SK-N-SH treated with all-trans-retinoic acid at 6 μM for 48 hours (cell line): ENCODE measurements around the gene CYP4F2.

Source experiments
- ATAC-seq: fragments of 200-7000 bp; cut with Tn5 transposase; 3 replicates; pipeline ENCODE4 v1.9.1; 2020; ENCODE audit warnings: mild to moderate bottlenecking, moderate library complexity
- BACH2 ChIP-seq: fragments of 250-450 bp; sonication (Bioruptor Pico); IDR thresholded peaks from 2 replicates; pipeline ENCODE4 v1.9.0; 2021; ENCODE audit warnings: mild to moderate bottlenecking, borderline replicate concordance
- CSDC2 ChIP-seq: fragments of 250-450 bp; sonication (Bioruptor Pico); IDR thresholded peaks from 2 replicates; pipeline ENCODE4 v1.5.0; 2020; ENCODE audit warnings: mild to moderate bottlenecking, moderate library complexity
- ESRRG ChIP-seq: fragments of 250-450 bp; sonication (Bioruptor Pico); IDR thresholded peaks from 2 replicates; pipeline ENCODE4 v1.6.1; 2021; ENCODE audit warnings: mild to moderate bottlenecking
- GLIS3 ChIP-seq: fragments of 250-450 bp; sonication (Bioruptor Pico); IDR thresholded peaks from 2 replicates; pipeline ENCODE4 v1.5.0; 2020; ENCODE audit warnings: mild to moderate bottlenecking, moderate library complexity
- ISL1 ChIP-seq: fragments of 250-450 bp; sonication (Bioruptor Pico); IDR thresholded peaks from 2 replicates; pipeline ENCODE4 v2.1.2; 2022; ENCODE audit warnings: mild to moderate bottlenecking, moderate library complexity
- OSR1 ChIP-seq: fragments of 250-450 bp; sonication (Bioruptor Pico); IDR thresholded peaks from 2 replicates; pipeline ENCODE4 v1.8.0; 2022; ENCODE audit warnings: moderate library complexity, mild to moderate bottlenecking, inconsistent platforms
- PATZ1 ChIP-seq: fragments of 250-450 bp; sonication (Bioruptor Pico); IDR thresholded peaks from 2 replicates; pipeline ENCODE4 v1.8.0; 2020; ENCODE audit warnings: mild to moderate bottlenecking, moderate library complexity, borderline replicate concordance
- POU6F1 ChIP-seq: fragments of 250-450 bp; sonication (Bioruptor Pico); IDR thresholded peaks from 2 replicates; pipeline ENCODE4 v1.8.0; 2021; ENCODE audit warnings: low read depth, mild to moderate bottlenecking, moderate library complexity, borderline replicate concordance
- PPARA ChIP-seq: fragments of 250-450 bp; sonication (Bioruptor Pico); IDR thresholded peaks from 2 replicates; pipeline ENCODE4 v1.5.0; 2020; ENCODE audit warnings: mild to moderate bottlenecking, borderline replicate concordance
- RARB ChIP-seq: fragments of 250-450 bp; sonication (Bioruptor Pico); IDR thresholded peaks from 2 replicates; pipeline ENCODE4 v1.8.0; 2021; ENCODE audit warnings: mild to moderate bottlenecking, moderate library complexity
- SNAI2 ChIP-seq: fragments of 250-450 bp; sonication (Bioruptor Pico); IDR thresholded peaks from 2 replicates; pipeline ENCODE4 v1.5.0; 2020; ENCODE audit warnings: mild to moderate bottlenecking, moderate library complexity
- TCF4 ChIP-seq: fragments of 250-450 bp; sonication (Bioruptor Pico); IDR thresholded peaks from 2 replicates; pipeline ENCODE4 v1.8.0; 2021; ENCODE audit warnings: mild to moderate bottlenecking, moderate library complexity, borderline replicate concordance
- TOX ChIP-seq: fragments of 250-450 bp; sonication (Bioruptor Pico); IDR thresholded peaks from 2 replicates; pipeline ENCODE4 v1.8.0; 2021; ENCODE audit warnings: mild to moderate bottlenecking, moderate library complexity, borderline replicate concordance
- TSHZ2 ChIP-seq: fragments of 250-450 bp; sonication (Bioruptor Pico); IDR thresholded peaks from 2 replicates; pipeline ENCODE4 v1.5.0; 2020; ENCODE audit warnings: mild to moderate bottlenecking, moderate library complexity
- ZC3H10 ChIP-seq: fragments of 250-450 bp; sonication (Bioruptor Pico); IDR thresholded peaks from 2 replicates; pipeline ENCODE4 v1.5.1; 2021; ENCODE audit warnings: mild to moderate bottlenecking, moderate library complexity
- ZFP3 ChIP-seq: fragments of 250-450 bp; sonication (Bioruptor Pico); IDR thresholded peaks from 2 replicates; pipeline ENCODE4 v1.5.0; 2020; ENCODE audit warnings: mild to moderate bottlenecking, moderate library complexity
- ZFP30 ChIP-seq: fragments of 450-650 bp; formaldehyde crosslinking; IDR thresholded peaks from 2 replicates; pipeline ENCODE4 v1.5.0; 2022; ENCODE audit warnings: mild to moderate bottlenecking, moderate library complexity
- ZNF565 ChIP-seq: fragments of 450-650 bp; formaldehyde crosslinking; conservative IDR thresholded peaks from 2 replicates; pipeline ENCODE4 v1.5.0; 2020; ENCODE audit warnings: low read depth, mild to moderate bottlenecking, moderate library complexity
- ZNF8 ChIP-seq: fragments of 450-650 bp; formaldehyde crosslinking; IDR thresholded peaks from 2 replicates; pipeline ENCODE4 v1.5.0; 2020; ENCODE audit warnings: mild to moderate bottlenecking, moderate library complexity
- TF ChIP-seq, protein P1 (sequence below): fragments of 250-450 bp; sonication (Bioruptor Pico); IDR thresholded peaks from 2 replicates; pipeline ENCODE4 v1.5.1; 2020; ENCODE audit warnings: low read depth, mild to moderate bottlenecking, moderate library complexity
- TF ChIP-seq, protein P2 (sequence below): fragments of 250-450 bp; sonication (Bioruptor Pico); IDR thresholded peaks from 2 replicates; pipeline ENCODE4 v1.5.1; 2021; ENCODE audit warnings: mild to moderate bottlenecking, moderate library complexity

CYP4F2 gene

GRCh38 chr19:15928321-15928720 lies 30.4 kb upstream of the CYP4F2 start:
- TF ChIP-seq CSDC2 (CRISPR knock-in tag) (no peak), ZFP3 (CRISPR knock-in tag) (no peak), OSR1 (no peak), TSHZ2 (no peak), ZNF565 (CRISPR knock-in tag) (no peak), PATZ1 (CRISPR knock-in tag) (no peak), GLIS3 (CRISPR knock-in tag) (no peak)
- ATAC-seq, result no peak

DNA sequence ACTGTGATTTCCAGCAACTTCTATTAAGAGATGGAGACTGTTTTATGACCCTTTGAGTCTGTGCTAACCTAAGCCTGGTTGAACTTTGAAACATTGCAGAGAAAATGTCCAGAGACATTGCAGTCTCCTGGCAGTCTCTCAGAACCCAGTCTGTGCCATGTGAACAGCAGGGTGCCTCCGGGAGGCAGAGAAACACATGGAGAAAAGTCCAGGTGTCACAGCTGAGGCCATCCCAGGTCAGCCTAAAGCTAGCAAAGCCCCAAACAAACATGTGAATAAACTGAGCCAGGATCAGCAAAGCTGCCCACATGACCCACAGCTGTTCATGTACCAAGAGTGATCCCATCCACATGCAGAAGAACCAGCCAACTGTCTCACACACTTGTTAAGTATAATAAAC lies 28.6 kb upstream of the CYP4F2 start:
- TF ChIP-seq ISL1 (CRISPR knock-in tag), result no peak
- no peak for TF ChIP-seq PPARA (CRISPR knock-in tag)
- TF ChIP-seq SNAI2 (CRISPR knock-in tag), result no peak
- no peak for TF ChIP-seq PATZ1 (CRISPR knock-in tag)
- no peak for TF ChIP-seq RARB
- TF ChIP-seq BACH2 (CRISPR knock-in tag), result no peak
- TF ChIP-seq ZNF8 (CRISPR knock-in tag), result no peak
- no peak for TF ChIP-seq TCF4
- TF ChIP-seq CSDC2 (CRISPR knock-in tag), result no peak
- TF ChIP-seq ZC3H10 (CRISPR knock-in tag), result no peak
- no peak for TF ChIP-seq ZFP30 (CRISPR knock-in tag)
- ATAC-seq, result no peak

- ATAC-seq, result no peak
- TF ChIP-seq TOX (CRISPR knock-in tag) (no peak), ESRRG (CRISPR knock-in tag) (no peak), TCF4 (no peak), SNAI2 (CRISPR knock-in tag) (no peak), PATZ1 (CRISPR knock-in tag) (no peak), ZFP3 (CRISPR knock-in tag) (no peak), ZNF565 (CRISPR knock-in tag) (no peak), GLIS3 (CRISPR knock-in tag) (no peak), ZNF8 (CRISPR knock-in tag) (no peak), BACH2 (CRISPR knock-in tag) (no peak), PPARA (CRISPR knock-in tag) (no peak), POU6F1 (CRISPR knock-in tag) (no peak), ZFP30 (CRISPR knock-in tag) (no peak), CSDC2 (CRISPR knock-in tag) (no peak), RARB (no peak), OSR1 (no peak)
- TF ChIP-seq, protein P1, sequence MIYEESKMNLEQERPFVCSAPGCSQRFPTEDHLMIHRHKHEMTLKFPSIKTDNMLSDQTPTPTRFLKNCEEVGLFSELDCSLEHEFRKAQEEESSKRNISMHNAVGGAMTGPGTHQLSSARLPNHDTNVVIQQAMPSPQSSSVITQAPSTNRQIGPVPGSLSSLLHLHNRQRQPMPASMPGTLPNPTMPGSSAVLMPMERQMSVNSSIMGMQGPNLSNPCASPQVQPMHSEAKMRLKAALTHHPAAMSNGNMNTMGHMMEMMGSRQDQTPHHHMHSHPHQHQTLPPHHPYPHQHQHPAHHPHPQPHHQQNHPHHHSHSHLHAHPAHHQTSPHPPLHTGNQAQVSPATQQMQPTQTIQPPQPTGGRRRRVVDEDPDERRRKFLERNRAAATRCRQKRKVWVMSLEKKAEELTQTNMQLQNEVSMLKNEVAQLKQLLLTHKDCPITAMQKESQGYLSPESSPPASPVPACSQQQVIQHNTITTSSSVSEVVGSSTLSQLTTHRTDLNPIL (CRISPR knock-in tag), result no peak
- TF ChIP-seq, protein P2, sequence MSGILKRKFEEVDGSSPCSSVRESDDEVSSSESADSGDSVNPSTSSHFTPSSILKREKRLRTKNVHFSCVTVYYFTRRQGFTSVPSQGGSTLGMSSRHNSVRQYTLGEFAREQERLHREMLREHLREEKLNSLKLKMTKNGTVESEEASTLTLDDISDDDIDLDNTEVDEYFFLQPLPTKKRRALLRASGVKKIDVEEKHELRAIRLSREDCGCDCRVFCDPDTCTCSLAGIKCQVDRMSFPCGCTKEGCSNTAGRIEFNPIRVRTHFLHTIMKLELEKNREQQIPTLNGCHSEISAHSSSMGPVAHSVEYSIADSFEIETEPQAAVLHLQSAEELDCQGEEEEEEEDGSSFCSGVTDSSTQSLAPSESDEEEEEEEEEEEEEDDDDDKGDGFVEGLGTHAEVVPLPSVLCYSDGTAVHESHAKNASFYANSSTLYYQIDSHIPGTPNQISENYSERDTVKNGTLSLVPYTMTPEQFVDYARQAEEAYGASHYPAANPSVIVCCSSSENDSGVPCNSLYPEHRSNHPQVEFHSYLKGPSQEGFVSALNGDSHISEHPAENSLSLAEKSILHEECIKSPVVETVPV (CRISPR knock-in tag), result no peak
Observed at GRCh38 chr19:15923702-15924101, 25.8 kb upstream of the CYP4F2 start.
